A549 treated with CORT108297 at 1 μM for 4 hours (cell line): ENCODE data around the gene NAGPA. TPM values are rescaled to one million over a fixed set of nuclear protein-coding genes. Genes with fewer than 3 reads are reported as not detected.

ENCODE experiments used
- total RNA-seq: library from RNA; stranded (reverse); fragments of 200-300 nt; extraction: Qiagen RNA extraction; gene quantifications from 5 replicates; pipeline ENCODE4 v1.2.3, GENCODE V29; 2022

Gene NAGPA, protein sequence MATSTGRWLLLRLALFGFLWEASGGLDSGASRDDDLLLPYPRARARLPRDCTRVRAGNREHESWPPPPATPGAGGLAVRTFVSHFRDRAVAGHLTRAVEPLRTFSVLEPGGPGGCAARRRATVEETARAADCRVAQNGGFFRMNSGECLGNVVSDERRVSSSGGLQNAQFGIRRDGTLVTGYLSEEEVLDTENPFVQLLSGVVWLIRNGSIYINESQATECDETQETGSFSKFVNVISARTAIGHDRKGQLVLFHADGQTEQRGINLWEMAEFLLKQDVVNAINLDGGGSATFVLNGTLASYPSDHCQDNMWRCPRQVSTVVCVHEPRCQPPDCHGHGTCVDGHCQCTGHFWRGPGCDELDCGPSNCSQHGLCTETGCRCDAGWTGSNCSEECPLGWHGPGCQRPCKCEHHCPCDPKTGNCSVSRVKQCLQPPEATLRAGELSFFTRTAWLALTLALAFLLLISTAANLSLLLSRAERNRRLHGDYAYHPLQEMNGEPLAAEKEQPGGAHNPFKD
- 13.1 to 19.8 TPM (median 18.4 TPM) in 5 replicates for total RNA-seq

DNA sequence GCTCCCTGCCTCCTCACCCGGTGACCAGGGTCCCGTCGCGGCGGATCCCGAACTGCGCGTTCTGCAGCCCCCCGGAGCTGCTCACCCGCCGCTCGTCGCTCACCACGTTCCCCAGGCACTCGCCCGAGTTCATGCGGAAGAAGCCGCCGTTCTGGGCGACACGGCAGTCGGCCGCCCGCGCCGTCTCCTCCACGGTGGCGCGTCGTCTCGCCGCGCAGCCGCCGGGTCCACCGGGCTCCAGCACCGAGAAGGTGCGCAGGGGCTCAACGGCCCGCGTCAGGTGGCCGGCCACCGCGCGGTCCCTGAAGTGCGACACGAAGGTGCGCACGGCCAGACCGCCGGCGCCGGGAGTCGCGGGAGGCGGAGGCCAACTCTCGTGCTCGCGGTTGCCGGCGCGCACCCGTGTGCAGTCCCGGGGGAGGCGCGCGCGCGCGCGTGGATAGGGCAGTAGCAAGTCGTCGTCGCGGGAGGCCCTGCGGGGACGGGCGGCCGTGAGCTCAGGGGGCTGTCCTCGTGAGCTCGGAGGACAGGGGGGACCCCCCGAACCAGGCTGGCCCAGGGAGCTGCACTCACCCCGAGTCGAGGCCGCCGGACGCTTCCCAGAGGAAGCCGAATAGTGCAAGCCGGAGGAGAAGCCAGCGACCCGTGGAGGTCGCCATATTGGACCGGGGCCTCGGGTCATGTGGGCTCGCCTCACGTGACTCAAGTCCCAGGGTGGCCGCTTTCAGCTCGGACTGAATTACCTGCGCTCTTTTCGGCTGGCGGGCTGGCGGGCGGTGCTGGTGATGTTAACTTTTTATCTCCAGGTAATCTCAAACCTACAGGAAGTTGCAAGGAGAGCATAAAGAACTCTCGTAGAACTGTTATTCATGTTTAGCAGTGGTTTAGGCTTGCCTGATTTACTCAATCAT, at the start of gene NAGPA:
Gene NAGPA, minus strand, starts transcription at position 680 of the 911 bp plus-strand sequence. Its CDS starts 21 bp downstream, at position 659.

DNA sequence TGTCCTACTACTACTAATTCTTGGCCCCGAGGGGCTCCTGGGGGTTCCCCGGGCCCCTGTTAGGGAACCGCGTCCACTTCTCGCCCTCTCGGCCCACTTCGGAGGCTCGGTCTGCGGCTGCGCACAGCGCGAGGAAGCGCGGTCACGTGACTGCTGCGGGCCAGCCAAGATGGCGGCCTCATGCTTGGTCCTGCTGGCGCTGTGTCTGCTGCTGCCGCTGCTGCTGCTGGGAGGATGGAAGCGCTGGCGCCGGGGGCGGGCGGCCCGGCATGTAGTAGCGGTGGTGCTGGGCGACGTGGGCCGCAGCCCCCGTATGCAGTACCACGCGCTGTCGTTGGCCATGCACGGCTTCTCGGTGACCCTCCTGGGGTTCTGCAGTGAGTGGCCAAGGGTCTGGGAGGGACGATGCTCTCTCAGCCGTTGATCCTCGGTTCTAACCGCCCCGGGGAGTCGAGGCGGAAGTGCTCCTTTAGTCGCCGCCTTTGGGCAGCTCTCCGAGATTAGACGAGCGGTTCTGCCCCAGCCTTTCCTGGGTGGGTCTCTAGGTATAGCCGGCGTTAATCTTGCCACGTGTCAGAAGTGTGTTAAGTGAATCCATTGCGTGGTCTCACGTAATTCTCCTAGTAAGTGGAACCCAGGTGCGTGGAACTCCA, 38.1 kb upstream of the NAGPA start, which contains the start of gene ALG1:
Gene ALG1, plus strand, starts transcription at position 163 of the 653 bp plus-strand sequence. Its CDS starts 7 bp downstream, at position 170.

DNA sequence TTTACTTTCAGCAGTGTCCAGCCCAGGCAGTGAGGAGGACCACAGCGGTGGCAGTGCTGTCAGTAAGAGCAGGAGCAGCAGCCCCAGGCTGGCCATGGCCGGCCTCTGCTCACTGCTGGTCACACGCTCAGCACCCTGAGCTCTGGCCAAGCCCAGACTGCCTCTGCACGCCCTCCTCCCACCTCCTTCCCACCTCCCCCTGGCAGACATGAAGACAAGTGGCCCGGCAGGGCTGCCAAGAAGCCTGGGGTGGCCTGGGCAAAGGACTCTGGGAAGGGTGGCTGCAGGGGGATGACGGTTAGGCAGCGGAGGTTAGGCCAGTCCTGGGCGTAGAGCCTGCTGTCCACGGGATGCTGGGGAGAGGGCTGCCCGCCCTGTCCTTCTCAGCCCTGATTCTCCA, 32.1 kb upstream of the NAGPA start, which contains the start of gene C16orf89:
Gene C16orf89, minus strand, starts transcription at position 144 of the 400 bp plus-strand sequence. Its CDS starts 48 bp downstream, at position 96.

Other genes starting within 250 kb of the NAGPA start
- 0.16 TPM in 1 of 5 replicates, not detected in the others for gene SEPTIN12, start 245.6 kb downstream of the NAGPA start, total RNA-seq
- gene SMIM22, start 238.6 kb downstream of the NAGPA start, total RNA-seq = not detected in 5 replicates
- gene ROGDI, start 231.3 kb downstream of the NAGPA start, total RNA-seq = 8.7 to 16.3 TPM (median 15.1 TPM) in 5 replicates
- 39.9 to 44.5 TPM (median 43.0 TPM) in 5 replicates for gene GLYR1, start 186.6 kb downstream of the NAGPA start, total RNA-seq
- gene UBN1, start 186.5 kb downstream of the NAGPA start, total RNA-seq = 26.1 to 29.5 TPM (median 27.8 TPM) in 5 replicates
- 2.4 to 3.3 TPM (median 3.1 TPM) in 5 replicates for gene PPL, start 96.8 kb downstream of the NAGPA start, total RNA-seq
- gene SEC14L5, start 75.6 kb downstream of the NAGPA start, total RNA-seq = 0.01 to 0.04 TPM (median 0.03 TPM) in 5 replicates
- 0.22 TPM in 1 of 5 replicates, not detected in the others for gene C16orf89, start 32.0 kb upstream of the NAGPA start, total RNA-seq
- gene ALG1, start 37.9 kb upstream of the NAGPA start, total RNA-seq = 30.5 to 41.6 TPM (median 39.4 TPM) in 5 replicates
- 21.5 to 31.6 TPM (median 29.6 TPM) in 5 replicates for gene EEF2KMT, start 63.9 kb upstream of the NAGPA start, total RNA-seq